ENCODE measurements around the gene SLC38A8.

Gene SLC38A8

GRCh38 chr16:83973581-83974385, 68.8 kb downstream of the SLC38A8 start:
- H3K27me3 Mint-ChIP-seq = peaks cover 34% of the 10 kb centered on the region
- no peak overlapping the region for H3K27ac Mint-ChIP-seq (ENCODE audit: low read depth)
- no peak overlapping the region for H3K4me3 Mint-ChIP-seq
- ATAC-seq (replicated peaks; ENCODE audit: extremely low read depth, poor library complexity, severe bottlenecking) (no peak), DNase-seq (ENCODE audit: low spot score in 2 of 2) (no peak)
- H3K36me3 Mint-ChIP-seq (ENCODE audit: insufficient read depth) = no peaks in the 10 kb centered on the region
- H3K4me1 Mint-ChIP-seq = no peaks in the 10 kb centered on the region
- H3K9me3 Mint-ChIP-seq = peaks cover 2% of the 10 kb centered on the region

GRCh38 chr16:83973077-83973476, 69.5 kb downstream of the SLC38A8 start:
- ATAC-seq (replicated peaks; ENCODE audit: extremely low read depth, poor library complexity, severe bottlenecking) (no peak), DNase-seq (ENCODE audit: low spot score in 2 of 2) (no peak)
- Mint-ChIP-seq H3K9me3 (no peaks in the 10 kb centered on the region), H3K36me3 (ENCODE audit: insufficient read depth) (no peaks in the 10 kb centered on the region), H3K27me3 (peaks cover 36% of the 10 kb centered on the region), H3K27ac (ENCODE audit: low read depth) (no peak overlapping the region), H3K4me3 (no peak overlapping the region), H3K4me1 (peaks cover under 1% of the 10 kb centered on the region)

GRCh38 chr16:83972256-83973008, 70.2 kb downstream of the SLC38A8 start:
- DNase-seq (ENCODE audit: low spot score in 2 of 2) (no peak), ATAC-seq (replicated peaks; ENCODE audit: extremely low read depth, poor library complexity, severe bottlenecking) (no peak)
- H3K36me3 Mint-ChIP-seq (ENCODE audit: insufficient read depth) = no peaks in the 10 kb centered on the region
- peaks cover 42% of the 10 kb centered on the region for H3K27me3 Mint-ChIP-seq
- H3K4me3 Mint-ChIP-seq = no peak overlapping the region
- no peak overlapping the region for H3K27ac Mint-ChIP-seq (ENCODE audit: low read depth)
- H3K4me1 Mint-ChIP-seq = peaks cover 6% of the 10 kb centered on the region
- no peaks in the 10 kb centered on the region for H3K9me3 Mint-ChIP-seq

GRCh38 chr16:83971165-83972130, 71.1 kb downstream of the SLC38A8 start:
- Mint-ChIP-seq H3K4me3 (no peak overlapping the region), H3K36me3 (ENCODE audit: insufficient read depth) (no peaks in the 10 kb centered on the region), H3K27ac (ENCODE audit: low read depth) (no peak overlapping the region), H3K9me3 (no peaks in the 10 kb centered on the region), H3K4me1 (peaks cover 6% of the 10 kb centered on the region), H3K27me3 (peaks cover 44% of the 10 kb centered on the region)
- no peak for ATAC-seq (replicated peaks; ENCODE audit: extremely low read depth, poor library complexity, severe bottlenecking)
- DNase-seq (ENCODE audit: low spot score in 2 of 2) = no peak

GRCh38 chr16:83970430-83970815, 72.2 kb downstream of the SLC38A8 start:
- Mint-ChIP-seq H3K9me3 (no peaks in the 10 kb centered on the region), H3K27me3 (peaks cover 44% of the 10 kb centered on the region), H3K4me1 (peaks cover 6% of the 10 kb centered on the region), H3K4me3 (no peak overlapping the region), H3K27ac (ENCODE audit: low read depth) (no peak overlapping the region), H3K36me3 (ENCODE audit: insufficient read depth) (no peaks in the 10 kb centered on the region)
- ATAC-seq (replicated peaks; ENCODE audit: extremely low read depth, poor library complexity, severe bottlenecking) (no peak), DNase-seq (ENCODE audit: low spot score in 2 of 2) (no peak)

GRCh38 chr16:83969771-83970429, 72.7 kb downstream of the SLC38A8 start:
- DNase-seq (ENCODE audit: low spot score in 2 of 2) = no peak
- peak overlapping the region; percentile 44 for H3K4me3 Mint-ChIP-seq
- no peaks in the 10 kb centered on the region for H3K9me3 Mint-ChIP-seq
- H3K27me3 Mint-ChIP-seq = peaks cover 44% of the 10 kb centered on the region
- no peak for ATAC-seq (replicated peaks; ENCODE audit: extremely low read depth, poor library complexity, severe bottlenecking)
- H3K36me3 Mint-ChIP-seq (ENCODE audit: insufficient read depth) = no peaks in the 10 kb centered on the region
- no peak overlapping the region for H3K27ac Mint-ChIP-seq (ENCODE audit: low read depth)
- H3K4me1 Mint-ChIP-seq = peaks cover 6% of the 10 kb centered on the region

- no peaks in the 10 kb centered on the region for H3K9me3 Mint-ChIP-seq
- no peak for DNase-seq (ENCODE audit: low spot score in 2 of 2)
- H3K27ac Mint-ChIP-seq (ENCODE audit: low read depth) = no peak overlapping the region
- peaks cover 6% of the 10 kb centered on the region for H3K4me1 Mint-ChIP-seq
- H3K36me3 Mint-ChIP-seq (ENCODE audit: insufficient read depth) = no peaks in the 10 kb centered on the region
- no peak overlapping the region for H3K4me3 Mint-ChIP-seq
- ATAC-seq (replicated peaks; ENCODE audit: extremely low read depth, poor library complexity, severe bottlenecking) = no peak
- peaks cover 38% of the 10 kb centered on the region for H3K27me3 Mint-ChIP-seq
Measured at GRCh38 chr16:83968891-83969649, 73.5 kb downstream of the SLC38A8 start.

GRCh38 chr16:83968306-83968851, 74.2 kb downstream of the SLC38A8 start:
- no peak overlapping the region for H3K27ac Mint-ChIP-seq (ENCODE audit: low read depth)
- peak overlapping the region; percentile 50 for H3K4me3 Mint-ChIP-seq
- H3K9me3 Mint-ChIP-seq = no peaks in the 10 kb centered on the region
- DNase-seq (ENCODE audit: low spot score in 2 of 2) = no peak
- H3K27me3 Mint-ChIP-seq = peaks cover 31% of the 10 kb centered on the region
- peaks cover 6% of the 10 kb centered on the region for H3K4me1 Mint-ChIP-seq
- H3K36me3 Mint-ChIP-seq (ENCODE audit: insufficient read depth) = no peaks in the 10 kb centered on the region
- ATAC-seq (replicated peaks; ENCODE audit: extremely low read depth, poor library complexity, severe bottlenecking) = no peak

GRCh38 chr16:83967838-83968305, 74.7 kb downstream of the SLC38A8 start, which contains the start of gene NECAB2:
TSS of gene NECAB2 (plus strand) at chr16:83968244. CDS start at chr16:83968649, 405 bp downstream.
- H3K27me3 Mint-ChIP-seq = peaks cover 26% of the 10 kb centered on the region
- no peak for ATAC-seq (replicated peaks; ENCODE audit: extremely low read depth, poor library complexity, severe bottlenecking)
- no peak for DNase-seq (ENCODE audit: low spot score in 2 of 2)
- H3K4me3 Mint-ChIP-seq = peak within 1 kb of the TSS; percentile 50
- no peaks in the 10 kb centered on the region for H3K36me3 Mint-ChIP-seq (ENCODE audit: insufficient read depth)
- H3K4me1 Mint-ChIP-seq = peaks cover 6% of the 10 kb centered on the region
- no peak within 1 kb of the TSS for H3K27ac Mint-ChIP-seq (ENCODE audit: low read depth)
- no peaks in the 10 kb centered on the region for H3K9me3 Mint-ChIP-seq

GRCh38 chr16:83967091-83967490, 75.5 kb downstream of the SLC38A8 start:
- DNase-seq (ENCODE audit: low spot score in 2 of 2) = no peak
- Mint-ChIP-seq H3K27ac (ENCODE audit: low read depth) (no peak overlapping the region), H3K4me3 (no peak overlapping the region), H3K27me3 (peaks cover 26% of the 10 kb centered on the region), H3K9me3 (no peaks in the 10 kb centered on the region), H3K4me1 (peaks cover 6% of the 10 kb centered on the region), H3K36me3 (ENCODE audit: insufficient read depth) (no peaks in the 10 kb centered on the region)
- ATAC-seq (replicated peaks; ENCODE audit: extremely low read depth, poor library complexity, severe bottlenecking) = no peak

- no peak overlapping the region for H3K4me3 Mint-ChIP-seq
- peaks cover 2% of the 10 kb centered on the region for H3K36me3 Mint-ChIP-seq (ENCODE audit: insufficient read depth)
- H3K4me1 Mint-ChIP-seq = peaks cover 6% of the 10 kb centered on the region
- H3K27me3 Mint-ChIP-seq = peaks cover 26% of the 10 kb centered on the region
- H3K9me3 Mint-ChIP-seq = no peaks in the 10 kb centered on the region
- DNase-seq (ENCODE audit: low spot score in 2 of 2) = no peak
- H3K27ac Mint-ChIP-seq (ENCODE audit: low read depth) = no peak overlapping the region
- no peak for ATAC-seq (replicated peaks; ENCODE audit: extremely low read depth, poor library complexity, severe bottlenecking)
Measured at GRCh38 chr16:83966153-83966696, 76.4 kb downstream of the SLC38A8 start.

Measured in central memory CD8-positive, alpha-beta T cell (primary cell).